Skeletal muscle tissue (tissue), 4 donors: ENCODE data around the gene SORCS3. TPM values are rescaled to one million over a fixed set of nuclear protein-coding genes. Genes with fewer than 3 reads are reported as not detected.

ENCODE experiments used
- H3K27ac ChIP-seq: one replicate; pipeline ENCODE4 v1.7.0; 2013; ENCODE audit warnings: mild to moderate bottlenecking, low read depth, low read length, inconsistent platforms
- H3K27me3 ChIP-seq, 3 donors: one replicate each; pipeline ENCODE4 v1.7.0; 2013; ENCODE audit warnings: low read length in 3 of 3; ENCODE audit not compliant: control insufficient read depth in 3 of 3, insufficient read depth in 3 of 3
- H3K36me3 ChIP-seq, 3 donors: one replicate each; pipeline ENCODE4 v1.7.0; 2013; ENCODE audit warnings: low read length in 3 of 3; ENCODE audit not compliant: control insufficient read depth in 3 of 3, insufficient read depth in 3 of 3
- H3K4me1 ChIP-seq, 3 donors: one replicate each; pipeline ENCODE4 v1.7.0; 2013; ENCODE audit warnings: low read length in 3 of 3, mild to moderate bottlenecking in 3 of 3; ENCODE audit not compliant: control insufficient read depth in 3 of 3, insufficient read depth in 3 of 3
- H3K4me3 ChIP-seq, 3 donors: one replicate each; pipeline ENCODE4 v1.7.0; 2013; ENCODE audit warnings: low read length in 3 of 3
- H3K9ac ChIP-seq, 3 donors: one replicate each; pipeline ENCODE4 v1.7.0; 2013; ENCODE audit warnings: low read length in 3 of 3, mild to moderate bottlenecking in 3 of 3, moderate library complexity in 2 of 3, low read depth in 1 of 3
- H3K9me3 ChIP-seq, 3 donors: one replicate each; pipeline ENCODE4 v1.7.0; 2013; ENCODE audit warnings: low read length in 3 of 3; ENCODE audit not compliant: control insufficient read depth in 3 of 3
- total RNA-seq: library from RNA; depleted of rRNA; stranded (reverse); fragments of >200 nt; gene quantifications from one replicate; pipeline ENCODE4 v1.2.3, GENCODE V29; 2014
- donor health status: Osteomylitis.

Gene SORCS3
- total RNA-seq, 1 donor from 2014 or later: 0.52 TPM

DNA sequence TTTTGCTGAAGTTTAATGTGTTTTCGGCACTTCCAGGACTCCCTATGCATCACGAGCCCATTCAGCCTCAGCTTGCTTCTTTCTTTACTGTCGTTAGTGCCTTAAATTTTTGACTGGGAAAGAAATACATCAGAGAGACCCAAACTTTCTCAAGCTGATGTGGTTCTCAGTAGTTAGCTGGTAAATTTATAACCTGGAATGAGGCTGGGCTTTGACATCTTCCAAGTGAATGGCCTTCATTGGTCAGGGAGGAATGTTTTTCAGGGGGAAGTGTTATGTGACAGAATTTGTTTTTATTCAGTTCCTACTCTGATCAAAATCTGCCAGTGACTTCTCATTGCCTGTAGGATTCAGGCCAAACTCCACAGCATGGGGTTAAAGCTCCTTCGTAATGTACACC lies 296.9 kb downstream of the SORCS3 start:
- Histone ChIP-seq H3K27ac (no peak overlapping the region), H3K9me3 (no peaks in the 10 kb centered on the region), H3K36me3 (no peaks in the 10 kb centered on the region), H3K4me3 (no peak overlapping the region), H3K27me3 (no peaks in the 10 kb centered on the region), H3K9ac (no peak overlapping the region), H3K4me1 (no peaks in the 10 kb centered on the region)

DNA sequence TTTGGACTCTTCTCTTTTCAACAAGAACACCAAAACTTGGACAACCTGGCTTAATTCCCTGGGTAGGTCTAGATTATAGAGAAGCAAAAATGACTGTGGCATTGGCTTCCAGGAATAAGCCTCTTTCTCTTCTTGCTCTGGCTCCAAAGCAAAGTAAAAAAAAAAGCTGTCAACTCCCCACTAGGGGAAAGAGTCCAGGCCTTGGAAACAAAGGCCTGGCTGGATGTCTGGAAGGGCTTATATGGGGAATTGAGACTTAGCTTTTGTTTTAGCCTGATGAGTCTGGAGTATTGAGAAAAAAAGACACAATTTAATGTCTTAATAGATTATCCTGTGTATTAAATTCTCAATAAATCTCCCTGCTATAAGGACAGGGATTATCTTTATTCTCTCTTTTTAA lies 300.6 kb downstream of the SORCS3 start:
- H3K27me3 ChIP-seq: no peaks in the 10 kb centered on the region
- no peak overlapping the region for H3K27ac ChIP-seq

DNA sequence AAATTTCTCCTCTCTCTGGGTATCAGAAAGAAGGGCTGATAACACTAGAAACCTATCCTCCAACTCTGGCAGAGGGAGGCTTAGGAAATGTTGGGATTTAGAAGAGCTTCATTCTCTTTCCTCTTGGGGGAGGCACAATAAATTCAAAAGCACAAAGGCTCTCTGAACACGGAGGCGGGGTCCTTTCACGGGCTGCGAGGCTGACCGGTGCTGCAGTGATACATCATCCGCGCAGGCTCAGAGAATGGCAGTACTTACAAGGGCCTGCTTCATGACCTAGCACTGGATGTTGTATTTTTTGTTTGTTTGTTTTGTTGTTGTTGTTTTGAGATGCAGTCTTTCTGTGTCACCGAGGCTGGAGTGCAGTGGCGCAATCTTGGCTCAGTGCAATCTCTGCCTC lies 306.2 kb downstream of the SORCS3 start:
- Histone ChIP-seq H3K4me1 (no peaks in the 10 kb centered on the region), H3K9ac (no peak overlapping the region), H3K4me3 (no peak overlapping the region), H3K36me3 (no peaks in the 10 kb centered on the region), H3K27ac (no peak overlapping the region), H3K9me3 (no peaks in the 10 kb centered on the region), H3K27me3 (no peaks in the 10 kb centered on the region)

More for the DNA sequence above, 300.6 kb downstream of the SORCS3 start:
- Histone ChIP-seq H3K4me3 (no peak overlapping the region), H3K9ac (no peak overlapping the region), H3K36me3 (no peaks in the 10 kb centered on the region), H3K4me1 (no peaks in the 10 kb centered on the region), H3K9me3 (no peaks in the 10 kb centered on the region)

DNA sequence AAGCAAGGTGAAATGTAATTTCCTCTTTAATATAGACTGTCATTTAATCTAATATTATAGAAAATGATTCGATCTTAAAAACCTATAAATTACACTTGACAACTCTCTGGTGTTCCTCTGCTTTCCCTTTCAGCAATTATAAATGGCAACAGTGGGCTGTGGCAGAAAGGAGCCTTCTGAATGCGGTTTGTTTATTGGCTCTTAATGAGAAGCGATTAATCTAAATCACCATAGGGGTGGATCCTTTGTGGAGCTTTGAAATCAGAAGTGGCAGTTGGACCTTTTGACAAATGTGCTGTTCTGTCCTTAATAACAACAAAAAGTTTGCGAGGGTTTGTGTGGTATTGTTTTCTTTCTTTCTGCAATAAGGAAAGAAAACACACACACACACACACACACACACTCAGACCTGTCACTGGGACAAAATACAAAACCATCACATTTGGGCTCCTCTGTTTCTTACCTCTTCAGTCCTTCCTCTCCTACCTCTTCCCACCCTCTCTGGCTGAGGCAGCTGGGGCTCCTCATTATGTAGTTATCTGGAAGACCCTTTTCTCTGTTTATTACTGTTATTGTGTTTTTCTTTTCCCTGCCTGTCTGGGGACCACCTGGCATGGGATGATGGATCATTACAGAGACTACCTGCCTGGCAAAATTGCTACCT lies 316.2 kb downstream of the SORCS3 start:
- H3K9ac ChIP-seq: no peak overlapping the region
- H3K36me3 ChIP-seq: no peaks in the 10 kb centered on the region
- no peaks in the 10 kb centered on the region for H3K9me3 ChIP-seq
- no peaks in the 10 kb centered on the region for H3K27me3 ChIP-seq
- H3K4me1 ChIP-seq: no peaks in the 10 kb centered on the region
- no peak overlapping the region for H3K4me3 ChIP-seq
- no peak overlapping the region for H3K27ac ChIP-seq

DNA sequence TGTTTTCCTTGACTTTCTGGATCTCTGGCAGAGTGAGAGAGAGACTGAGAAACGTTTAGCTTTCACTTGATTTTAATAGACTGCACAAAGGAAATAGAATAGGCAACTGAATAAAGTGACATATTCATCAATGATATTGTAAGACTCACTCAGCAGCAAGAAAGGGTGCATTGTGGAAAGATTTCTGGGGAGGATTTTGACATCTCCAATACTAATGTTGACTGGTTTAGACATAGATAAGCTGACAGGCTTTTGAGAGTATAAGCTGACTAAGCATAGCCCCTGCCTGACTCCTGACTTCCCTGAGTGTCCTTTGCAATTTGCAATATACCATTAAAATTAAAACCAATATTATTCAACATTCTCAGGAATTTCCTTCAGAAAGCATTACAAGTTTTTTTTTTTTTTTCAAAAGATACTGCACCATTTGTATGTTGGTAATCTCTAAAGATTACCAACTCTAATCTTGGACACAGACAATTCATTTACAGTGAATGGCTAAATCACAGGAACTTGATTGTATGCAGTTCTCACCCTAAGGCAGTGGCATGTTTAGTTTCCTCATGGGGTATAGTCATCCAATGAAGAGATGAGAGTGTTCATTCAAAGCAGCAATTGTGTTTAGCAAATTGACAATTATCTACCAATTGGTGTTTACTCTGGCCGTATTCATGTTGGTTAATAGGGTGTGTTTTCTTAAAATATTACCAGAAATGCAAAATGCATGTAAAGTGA lies 325.6 kb downstream of the SORCS3 start:
- Histone ChIP-seq H3K4me1 (no peaks in the 10 kb centered on the region), H3K9me3 (no peaks in the 10 kb centered on the region), H3K9ac (no peak overlapping the region), H3K4me3 (no peak overlapping the region), H3K36me3 (no peaks in the 10 kb centered on the region), H3K27ac (no peak overlapping the region), H3K27me3 (no peaks in the 10 kb centered on the region)

DNA sequence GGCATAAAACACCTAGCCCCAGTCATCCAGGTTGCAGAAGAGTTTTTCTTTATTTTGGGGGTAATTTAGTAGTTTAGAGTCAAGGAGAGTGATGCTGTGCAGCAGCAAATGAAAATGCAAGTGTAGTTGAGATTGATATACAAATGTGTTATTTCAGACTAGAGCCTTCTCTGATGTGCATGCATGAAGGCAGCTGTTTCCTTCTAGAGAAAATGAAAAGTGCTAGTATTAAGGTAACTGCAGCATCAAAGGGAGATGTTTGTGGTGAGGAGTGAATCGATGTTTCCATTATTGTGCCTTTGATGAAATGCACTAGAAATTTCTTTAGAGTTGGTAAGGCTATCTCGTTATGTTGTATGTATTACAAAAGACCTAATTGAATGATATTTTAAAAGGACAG lies 339.3 kb downstream of the SORCS3 start:
- no peaks in the 10 kb centered on the region for H3K4me1 ChIP-seq
- no peak overlapping the region for H3K27ac ChIP-seq
- no peak overlapping the region for H3K4me3 ChIP-seq
- H3K9me3 ChIP-seq: no peaks in the 10 kb centered on the region
- no peak overlapping the region for H3K9ac ChIP-seq
- no peaks in the 10 kb centered on the region for H3K27me3 ChIP-seq
- H3K36me3 ChIP-seq: no peaks in the 10 kb centered on the region

DNA sequence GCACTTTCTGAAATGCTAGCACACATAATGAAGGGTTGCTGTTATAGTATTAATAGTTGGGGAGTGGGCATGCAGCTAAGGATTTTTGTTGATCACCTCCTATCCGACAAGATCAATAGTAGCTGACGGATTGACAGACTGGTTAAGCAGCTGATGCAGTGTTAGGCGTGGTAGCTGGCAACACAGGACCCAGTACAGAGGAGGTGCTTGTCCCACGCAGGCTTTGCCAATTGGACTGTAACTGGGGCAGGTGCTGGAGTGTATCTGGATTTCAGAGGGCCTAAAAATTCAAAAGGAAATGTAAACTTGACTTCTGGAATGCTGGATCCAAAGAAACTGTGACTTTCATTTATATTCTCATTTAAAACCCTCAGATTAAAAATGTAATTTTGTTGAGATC lies 340.9 kb downstream of the SORCS3 start:
- Histone ChIP-seq H3K9ac (no peak overlapping the region), H3K27ac (no peak overlapping the region)

DNA sequence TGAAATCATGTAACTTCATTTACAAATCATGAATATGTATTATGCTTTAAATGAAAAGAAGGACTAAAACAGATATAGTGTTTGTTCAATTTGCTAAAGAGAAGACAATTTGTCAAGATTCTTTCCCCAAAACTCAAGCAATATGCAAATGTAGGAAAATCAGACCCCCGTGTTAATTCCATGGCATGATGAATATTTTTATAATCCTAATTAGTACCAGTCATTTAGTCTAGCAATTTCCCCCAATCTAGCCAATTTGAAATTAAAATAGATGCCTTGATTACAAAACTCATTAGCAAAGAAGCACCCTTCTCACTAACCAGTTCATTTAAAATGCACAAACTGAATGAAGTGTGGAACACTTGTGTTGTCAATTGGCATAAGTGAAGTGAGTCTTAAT lies 347.6 kb downstream of the SORCS3 start:
- H3K27me3 ChIP-seq: no peaks in the 10 kb centered on the region
- no peaks in the 10 kb centered on the region for H3K4me1 ChIP-seq
- no peak overlapping the region for H3K9ac ChIP-seq
- H3K4me3 ChIP-seq: no peak overlapping the region
- H3K27ac ChIP-seq: no peak overlapping the region
- H3K9me3 ChIP-seq: no peaks in the 10 kb centered on the region
- H3K36me3 ChIP-seq: no peaks in the 10 kb centered on the region

More for the DNA sequence above, 340.9 kb downstream of the SORCS3 start:
- H3K4me3 ChIP-seq: no peak overlapping the region
- H3K4me1 ChIP-seq: no peaks in the 10 kb centered on the region
- no peaks in the 10 kb centered on the region for H3K36me3 ChIP-seq
- no peaks in the 10 kb centered on the region for H3K27me3 ChIP-seq
- no peaks in the 10 kb centered on the region for H3K9me3 ChIP-seq

DNA sequence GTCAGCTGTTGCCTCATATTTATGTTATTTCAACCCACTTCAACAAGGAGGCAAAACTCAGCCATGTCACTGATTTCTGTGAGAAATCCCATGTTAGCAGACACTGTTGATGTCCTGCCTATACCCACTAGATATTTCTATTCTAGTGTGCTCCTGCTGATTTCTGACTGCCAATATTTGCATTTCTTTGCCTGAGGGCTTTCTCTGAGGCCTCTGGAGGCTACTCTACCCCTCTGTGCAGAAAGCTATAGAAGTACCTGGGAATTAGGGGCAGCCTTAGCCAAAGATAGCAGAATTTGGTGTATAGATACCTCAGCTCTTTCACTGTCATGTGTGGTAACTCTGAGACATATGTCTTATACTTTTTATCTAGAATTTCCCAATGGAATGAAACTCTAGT lies 348.8 kb downstream of the SORCS3 start:
- H3K9me3 ChIP-seq: no peaks in the 10 kb centered on the region
- H3K36me3 ChIP-seq: no peaks in the 10 kb centered on the region
- no peak overlapping the region for H3K4me3 ChIP-seq
- no peaks in the 10 kb centered on the region for H3K4me1 ChIP-seq
- no peaks in the 10 kb centered on the region for H3K27me3 ChIP-seq
- H3K9ac ChIP-seq: no peak overlapping the region
- H3K27ac ChIP-seq: no peak overlapping the region

DNA sequence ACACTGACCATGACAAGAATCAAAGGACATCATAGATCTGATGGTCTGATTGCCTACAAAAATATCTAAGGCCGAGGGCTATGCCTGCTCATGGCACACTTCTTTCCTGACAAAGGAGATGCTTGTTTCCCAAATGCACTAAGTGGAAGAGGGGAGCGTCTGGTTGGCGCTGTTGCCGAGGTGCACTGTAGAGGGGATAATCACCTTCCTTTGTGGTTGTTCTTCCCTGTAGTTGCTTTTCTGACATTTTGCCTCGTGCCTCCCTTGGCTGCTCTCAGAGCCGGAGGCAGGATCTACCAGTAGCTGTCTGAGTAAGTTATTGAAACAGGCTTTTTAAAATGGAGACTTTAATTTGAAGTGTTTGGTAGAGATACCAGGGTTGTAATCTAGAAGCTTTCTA lies 352.0 kb downstream of the SORCS3 start:
- Histone ChIP-seq H3K27me3 (no peaks in the 10 kb centered on the region), H3K27ac (no peak overlapping the region), H3K4me3 (no peak overlapping the region), H3K9ac (no peak overlapping the region), H3K4me1 (no peaks in the 10 kb centered on the region), H3K9me3 (no peaks in the 10 kb centered on the region), H3K36me3 (no peaks in the 10 kb centered on the region)
